Neuronal stem cell (in vitro differentiated cells): Measurements from ENCODE around the gene RASAL2.

Experiments
- DNase-seq: peaks from one replicate; pipeline ENCODE4 v3.0.0-alpha.2; 2013; ENCODE audit warnings: low spot score
- H2AFZ ChIP-seq: one replicate; pipeline ENCODE4 v1.6.1; 2013; ENCODE audit warnings: mild to moderate bottlenecking, low read length, inconsistent platforms
- H2AK5ac ChIP-seq: 2 replicates; pipeline ENCODE4 v1.6.1; 2013; ENCODE audit warnings: low read depth, mild to moderate bottlenecking, inconsistent platforms, low read length, moderate library complexity, mixed read lengths
- H2BK120ac ChIP-seq: 2 replicates; pipeline ENCODE4 v1.6.1; 2013; ENCODE audit warnings: low read depth, mild to moderate bottlenecking, inconsistent platforms, low read length, moderate library complexity, mixed read lengths
- H2BK12ac ChIP-seq: one replicate; pipeline ENCODE4 v1.6.1; 2013; ENCODE audit warnings: low read length, inconsistent platforms
- H2BK15ac ChIP-seq: 2 replicates; pipeline ENCODE4 v1.6.1; 2013; ENCODE audit warnings: mild to moderate bottlenecking, low read length, inconsistent platforms, mixed read lengths
- H2BK5ac ChIP-seq: one replicate; pipeline ENCODE4 v1.6.1; 2013; ENCODE audit warnings: inconsistent platforms, mild to moderate bottlenecking, low read length, moderate library complexity
- H3K14ac ChIP-seq: one replicate; pipeline ENCODE4 v1.6.1; 2013; ENCODE audit warnings: low read length, inconsistent platforms
- H3K18ac ChIP-seq: 2 replicates; pipeline ENCODE4 v1.6.1; 2013; ENCODE audit warnings: low read length, inconsistent platforms
- H3K23ac ChIP-seq: 2 replicates; pipeline ENCODE4 v1.6.1; 2013; ENCODE audit warnings: low read depth, mild to moderate bottlenecking, mixed read lengths, low read length, inconsistent platforms; ENCODE audit not compliant: poor library complexity
- H3K27ac ChIP-seq: replicated peaks from 3 replicates; pipeline ENCODE4 v1.5.1; 2013; ENCODE audit warnings: low read length, inconsistent platforms
- H3K27me3 ChIP-seq, 3 experiments: 2 replicates each; pipeline ENCODE4 v1.6.1; 2013; ENCODE audit warnings: low read length in 3 of 3, mild to moderate bottlenecking in 2 of 3, inconsistent platforms in 1 of 3, low read depth in 1 of 3, mixed read lengths in 1 of 3, moderate library complexity in 1 of 3; ENCODE audit not compliant: control insufficient read depth in 3 of 3, insufficient read depth in 3 of 3
- H3K36me3 ChIP-seq, 2 donors: replicated peaks in 1 of 2; 2 replicates each; pipeline ENCODE4 v1.6.1; 2013; ENCODE audit warnings: low read length in 2 of 2; ENCODE audit not compliant: control insufficient read depth in 2 of 2, insufficient read depth in 2 of 2
- H3K4ac ChIP-seq: 2 replicates; pipeline ENCODE4 v1.6.1; 2013; ENCODE audit warnings: inconsistent platforms, mild to moderate bottlenecking, low read length, moderate library complexity
- H3K4me1 ChIP-seq, 2 donors: 1 replicate in 1 of 2; 2 replicates in 1 of 2; pipeline ENCODE4 v1.6.1; 2013; ENCODE audit warnings: low read length in 2 of 2, low read depth in 1 of 2; ENCODE audit not compliant: control insufficient read depth in 2 of 2, insufficient read depth in 1 of 2
- H3K4me2 ChIP-seq: one replicate; pipeline ENCODE4 v1.6.1; 2013; ENCODE audit warnings: mild to moderate bottlenecking, low read length, inconsistent platforms; ENCODE audit not compliant: insufficient read depth, poor library complexity, severe bottlenecking
- H3K4me3 ChIP-seq, 2 donors: 2 replicates each; pipeline ENCODE4 v1.5.1; 2013; ENCODE audit warnings: low read length in 2 of 2, mild to moderate bottlenecking in 2 of 2, inconsistent platforms in 1 of 2, moderate library complexity in 1 of 2
- H3K79me1 ChIP-seq: one replicate; pipeline ENCODE4 v1.6.1; 2013; ENCODE audit warnings: low read depth, mild to moderate bottlenecking, inconsistent platforms, low read length, moderate library complexity
- H3K9ac ChIP-seq: one replicate; pipeline ENCODE4 v1.6.1; 2013; ENCODE audit warnings: mild to moderate bottlenecking, low read depth, low read length, inconsistent platforms; ENCODE audit not compliant: poor library complexity
- H3K9me3 ChIP-seq, 2 donors: replicated peaks in 1 of 2; 2 replicates each; pipeline versions ENCODE3 to v1.6.1; 2013; ENCODE audit warnings: low read length in 2 of 2, mild to moderate bottlenecking in 2 of 2, inconsistent platforms in 1 of 2, low read depth in 1 of 2, mixed read lengths in 1 of 2, moderate library complexity in 1 of 2; ENCODE audit not compliant: control insufficient read depth in 2 of 2, insufficient read depth in 1 of 2
- H4K8ac ChIP-seq: one replicate; pipeline ENCODE4 v1.6.1; 2013; ENCODE audit warnings: low read depth, mild to moderate bottlenecking, inconsistent platforms, low read length, moderate library complexity
- H4K91ac ChIP-seq: one replicate; pipeline ENCODE4 v1.6.1; 2013; ENCODE audit warnings: low read length, low read depth, mild to moderate bottlenecking, inconsistent platforms; ENCODE audit not compliant: poor library complexity
- WGBS, 2 donors: extraction: QIAGEN DNeasy Blood & Tissue Kit; methylation state at CpG; one replicate each; pipeline ENCODE4 v1.1.7; 2013; ENCODE audit warnings: missing lambda C conversion rate in 2 of 2, mixed read lengths in 1 of 2; ENCODE audit not compliant: insufficient read length in 2 of 2, insufficient replicate concordance in 1 of 2; ENCODE audit errors: extremely low coverage in 2 of 2; 5-methylcytosine and 5-hydroxymethylcytosine counted together

The RASAL2 gene

GRCh38 chr1:178323067-178323466, 229.2 kb downstream of the RASAL2 start:
- H3K18ac ChIP-seq: no peak overlapping the region
- no peak overlapping the region for H2AFZ ChIP-seq
- no peaks in the 10 kb centered on the region for H3K4me1 ChIP-seq
- H3K4ac ChIP-seq: no peak overlapping the region
- no peaks in the 10 kb centered on the region for H3K9me3 ChIP-seq
- no peak overlapping the region for H4K91ac ChIP-seq
- H4K8ac ChIP-seq: no peak overlapping the region
- H3K14ac ChIP-seq: no peak overlapping the region
- WGBS, 2 donors: no CpG with 5 or more reads among the region's 1 CpG
- no peak overlapping the region for H2BK5ac ChIP-seq
- H3K4me2 ChIP-seq: no peak overlapping the region
- H3K27me3 ChIP-seq: no peaks in the 10 kb centered on the region
- H2BK120ac ChIP-seq: no peak overlapping the region
- H3K27ac ChIP-seq: no peak overlapping the region
- H2BK12ac ChIP-seq: no peak overlapping the region
- H3K36me3 ChIP-seq: no peaks in the 10 kb centered on the region
- no peak overlapping the region for H2AK5ac ChIP-seq
- H3K79me1 ChIP-seq: no peaks in the 10 kb centered on the region
- no peak overlapping the region for H3K9ac ChIP-seq
- no peak overlapping the region for H3K4me3 ChIP-seq
- no peak overlapping the region for H3K23ac ChIP-seq
- no peak overlapping the region for H2BK15ac ChIP-seq
- DNase-seq: no peak

DNA sequence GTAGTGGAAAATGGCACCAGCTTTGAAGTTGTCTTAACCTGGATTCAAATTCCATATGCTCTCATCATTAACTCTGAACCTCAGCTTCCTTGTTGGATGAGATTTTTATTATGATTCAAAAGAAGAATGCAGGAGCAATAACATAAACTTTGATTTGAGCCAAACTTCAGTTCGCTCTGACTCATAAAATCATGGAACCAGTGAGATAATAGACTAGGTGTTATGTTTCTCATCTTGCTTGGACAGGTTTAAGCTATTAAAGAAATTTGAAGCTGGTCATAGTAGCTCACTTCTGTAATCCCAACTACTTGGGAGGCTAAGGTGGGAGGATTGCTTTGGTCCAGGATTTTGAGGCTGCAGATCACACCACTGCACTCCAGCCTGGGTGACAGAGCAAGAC, 230.1 kb downstream of the RASAL2 start:
- Histone ChIP-seq H4K91ac (no peak overlapping the region), H2AFZ (no peak overlapping the region), H3K27ac (no peak overlapping the region), H3K4ac (no peak overlapping the region), H2BK5ac (no peak overlapping the region), H3K36me3 (no peaks in the 10 kb centered on the region), H3K9me3 (no peaks in the 10 kb centered on the region), H3K23ac (no peak overlapping the region), H2BK12ac (no peak overlapping the region), H3K18ac (no peak overlapping the region), H3K4me1 (no peaks in the 10 kb centered on the region), H4K8ac (no peak overlapping the region), H3K9ac (no peak overlapping the region), H3K4me2 (no peak overlapping the region), H3K4me3 (no peak overlapping the region), H2BK120ac (no peak overlapping the region), H3K14ac (no peak overlapping the region), H3K27me3 (no peaks in the 10 kb centered on the region), H2AK5ac (no peak overlapping the region), H3K79me1 (no peaks in the 10 kb centered on the region), H2BK15ac (no peak overlapping the region)
- no CpG with 5 or more reads among the region's 1 CpG for WGBS, 2 donors
- no peak for DNase-seq

DNA sequence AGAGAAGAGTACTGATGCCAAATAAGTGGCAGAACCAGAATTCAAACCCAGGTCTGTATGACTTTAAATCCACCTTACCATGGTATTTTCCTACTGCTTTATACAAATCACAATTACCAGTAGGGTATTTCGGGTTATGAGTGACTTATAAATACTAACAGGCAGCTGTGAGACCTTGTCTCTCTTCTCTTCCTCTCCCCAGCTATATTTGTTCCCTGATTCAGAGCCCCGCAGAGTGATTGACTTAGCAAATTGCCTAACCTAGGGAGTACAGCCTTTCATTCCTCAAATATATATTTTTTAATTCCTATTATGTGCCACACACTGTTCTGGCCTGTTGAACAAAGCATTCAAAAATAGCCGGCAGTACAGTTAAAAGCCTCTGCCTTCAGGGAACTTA, 234.8 kb downstream of the RASAL2 start:
- Histone ChIP-seq H2BK120ac (no peak overlapping the region), H2BK5ac (no peak overlapping the region), H3K9me3 (no peaks in the 10 kb centered on the region), H4K91ac (no peak overlapping the region), H4K8ac (no peak overlapping the region), H3K18ac (no peak overlapping the region), H2BK12ac (no peak overlapping the region), H3K14ac (no peak overlapping the region), H3K27ac (no peak overlapping the region), H2AK5ac (no peak overlapping the region), H3K9ac (no peak overlapping the region), H3K27me3 (no peaks in the 10 kb centered on the region), H3K23ac (no peak overlapping the region), H3K36me3 (no peaks in the 10 kb centered on the region), H3K4me3 (no peak overlapping the region), H3K79me1 (no peaks in the 10 kb centered on the region), H3K4me1 (no peaks in the 10 kb centered on the region), H3K4me2 (no peak overlapping the region), H2AFZ (no peak overlapping the region), H2BK15ac (no peak overlapping the region), H3K4ac (no peak overlapping the region)
- no peak for DNase-seq
- WGBS, 2 donors: no CpG with 5 or more reads among the region's 3 CpGs

- no peak overlapping the region for H2BK15ac ChIP-seq
- H2AK5ac ChIP-seq: no peak overlapping the region
- H2BK120ac ChIP-seq: no peak overlapping the region
- H3K18ac ChIP-seq: no peak overlapping the region
- WGBS, 2 donors: no CpG with 5 or more reads among the region's 1 CpG
- no peaks in the 10 kb centered on the region for H3K79me1 ChIP-seq
- H2BK12ac ChIP-seq: no peak overlapping the region
- no peak overlapping the region for H3K4ac ChIP-seq
- no peak overlapping the region for H4K8ac ChIP-seq
- no peaks in the 10 kb centered on the region for H3K36me3 ChIP-seq
- no peak overlapping the region for H2AFZ ChIP-seq
- H3K27ac ChIP-seq: no peak overlapping the region
- no peak overlapping the region for H3K4me3 ChIP-seq
- no peak overlapping the region for H3K4me2 ChIP-seq
- H2BK5ac ChIP-seq: no peak overlapping the region
- H3K23ac ChIP-seq: no peak overlapping the region
- no peaks in the 10 kb centered on the region for H3K9me3 ChIP-seq
- H3K4me1 ChIP-seq: no peaks in the 10 kb centered on the region
- no peak overlapping the region for H4K91ac ChIP-seq
- no peak overlapping the region for H3K9ac ChIP-seq
- H3K14ac ChIP-seq: no peak overlapping the region
- H3K27me3 ChIP-seq: no peaks in the 10 kb centered on the region
- DNase-seq: no peak
Measured at GRCh38 chr1:178330153-178330552, 236.2 kb downstream of the RASAL2 start.
